SKM-1 (cell line): ENCODE data around the gene ZNF287.
A peak's percentile ranks its signal among the peaks of the same experiment; 100 is the strongest.
"Not testable (repeated sequence)": the region's sequence is repeated elsewhere in the genome, so short reads cannot be mapped to it uniquely, and the experiment has no call there.

Source experiments
- DNase-seq: peaks from one replicate; lab custom pipeline; 2025; ENCODE audit not compliant: unreplicated experiment; lab: John Stamatoyannopoulos, UW

ZNF287 gene

GRCh38 chr17:16568541-16569357 lies at the start of gene ZNF287:
ZNF287 (minus strand) TSS chr17:16569204; CDS start chr17:16567731, 1,473 bp downstream.
- DNase-seq = no peak

- DNase-seq = no peak
Observed at GRCh38 chr17:16617481-16618060, 48.6 kb upstream of the ZNF287 start.

GRCh38 chr17:16599537-16599936 lies 30.5 kb upstream of the ZNF287 start:
- no peak for DNase-seq

- DNase-seq = no peak
Observed at GRCh38 chr17:16593356-16594102, 24.5 kb upstream of the ZNF287 start.

GRCh38 chr17:16589097-16589969 lies 20.3 kb upstream of the ZNF287 start:
- DNase-seq = peak; percentile 78

- no peak for DNase-seq
Observed at GRCh38 chr17:16585796-16586195, 16.8 kb upstream of the ZNF287 start.

GRCh38 chr17:16584273-16584995 lies 15.4 kb upstream of the ZNF287 start:
- no peak for DNase-seq

GRCh38 chr17:16583781-16584180 lies 14.8 kb upstream of the ZNF287 start:
- no peak for DNase-seq

- no peak for DNase-seq
Observed at GRCh38 chr17:16573466-16573865, 4.5 kb upstream of the ZNF287 start.

GRCh38 chr17:16569358-16569712 lies 331 bp upstream of the ZNF287 start:
- DNase-seq = no peak

- DNase-seq = no peak
Observed at GRCh38 chr17:16552637-16553045, 16.4 kb downstream of the ZNF287 start.

- DNase-seq = no peak
Observed at GRCh38 chr17:16551878-16552636, 16.9 kb downstream of the ZNF287 start.

- DNase-seq = no peak
Observed at GRCh38 chr17:16537130-16537458, 31.9 kb downstream of the ZNF287 start.

- DNase-seq = no peak
Observed at GRCh38 chr17:16534236-16534635, 34.8 kb downstream of the ZNF287 start.

GRCh38 chr17:16529906-16530305 lies 39.1 kb downstream of the ZNF287 start:
- DNase-seq = no peak

GRCh38 chr17:16527298-16527697 lies 41.7 kb downstream of the ZNF287 start:
- DNase-seq = no peak

GRCh38 chr17:16525556-16525955 lies 43.4 kb downstream of the ZNF287 start:
- not testable (repeated sequence) for DNase-seq

- peak; percentile 92 for DNase-seq
Observed at GRCh38 chr17:16521070-16521727, 47.8 kb downstream of the ZNF287 start.

- DNase-seq = no peak
Observed at GRCh38 chr17:16519021-16519420, 50.0 kb downstream of the ZNF287 start.
